GM21786 (cell line): ENCODE measurements around the gene AP3S1.
"Not testable (repeated sequence)": the region's sequence is repeated elsewhere in the genome, so short reads cannot be mapped to it uniquely, and the experiment has no call there.

Experiments used
- ATAC-seq: cut with Tn5 transposase; IDR thresholded peaks from one replicate; pipeline ENCODE4 v1.9.1; 2021; ENCODE audit not compliant: unreplicated experiment

The AP3S1 gene

GRCh38 chr5:115841382-115842088, at the start of gene AP3S1, which contains the start of gene ATG12:
AP3S1 (plus strand) TSS chr5:115841935; CDS start chr5:115842038, 103 bp downstream.
ATG12 (minus strand) TSS chr5:115841565; CDS start chr5:115841552, 13 bp downstream.
- peak; percentile 75 for ATAC-seq

DNA sequence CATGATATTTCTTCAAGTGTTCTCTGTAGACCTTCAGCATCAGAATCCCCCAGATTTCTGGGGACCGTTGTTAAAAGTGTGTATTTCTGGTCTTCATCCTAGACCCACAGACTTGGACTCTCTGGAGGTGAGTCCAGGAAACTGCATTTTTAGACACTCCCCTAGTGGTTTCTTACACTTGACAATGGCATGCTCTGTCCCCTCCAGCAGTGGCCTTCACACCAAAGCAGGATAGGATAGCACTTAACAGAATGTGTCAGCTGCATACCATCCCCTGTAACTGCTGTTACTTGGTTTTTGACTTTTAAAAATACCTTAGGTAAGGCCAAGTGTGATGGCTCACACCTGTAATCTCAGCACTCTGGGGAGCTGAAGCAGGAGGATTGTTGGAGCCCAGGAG, 46.0 kb upstream of the AP3S1 start:
- ATAC-seq: no peak

GRCh38 chr5:115796656-115797055, 45.1 kb upstream of the AP3S1 start:
- ATAC-seq: no peak

DNA sequence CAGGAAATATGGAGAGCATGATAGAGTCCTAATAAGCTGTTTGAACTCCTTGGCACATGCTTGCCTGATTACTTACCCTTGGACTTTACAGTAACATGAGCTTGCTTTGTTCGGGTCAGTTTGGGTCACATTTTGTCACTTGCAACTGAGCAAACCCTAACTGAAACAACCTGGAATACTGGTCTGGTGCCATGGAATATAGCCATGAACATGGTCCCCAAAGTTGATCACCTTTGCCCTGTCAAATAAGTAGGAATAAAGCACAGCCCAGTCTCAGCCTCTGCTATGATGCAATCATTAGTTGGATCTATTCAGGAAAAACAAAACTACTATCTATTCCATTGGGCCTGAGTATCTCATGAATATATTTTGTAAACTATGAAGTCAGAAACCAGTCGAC, 43.5 kb upstream of the AP3S1 start:
- no peak for ATAC-seq

- no peak for ATAC-seq
Observed at GRCh38 chr5:115800108-115800507, 41.6 kb upstream of the AP3S1 start.

GRCh38 chr5:115801152-115801551, 40.6 kb upstream of the AP3S1 start:
- no peak for ATAC-seq

DNA sequence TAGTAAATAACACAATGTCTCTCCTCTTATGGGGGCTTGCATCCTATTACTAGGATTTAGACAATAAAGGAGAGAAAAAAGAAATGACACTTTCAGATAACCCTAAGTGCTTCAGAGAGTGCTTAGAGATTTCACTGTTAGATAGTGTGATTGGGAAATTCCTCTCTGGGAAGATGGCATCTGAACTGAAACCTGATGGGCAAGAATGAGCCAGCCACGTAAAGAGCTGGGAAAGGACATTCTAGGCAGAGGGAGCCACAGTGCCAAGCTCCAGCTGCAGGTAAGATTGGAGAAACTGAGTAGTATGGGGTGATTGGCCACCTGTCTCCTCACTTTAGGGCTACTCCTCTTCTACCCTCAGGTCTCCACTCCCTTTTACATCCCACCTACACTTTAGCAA, 39.8 kb upstream of the AP3S1 start:
- no peak for ATAC-seq

DNA sequence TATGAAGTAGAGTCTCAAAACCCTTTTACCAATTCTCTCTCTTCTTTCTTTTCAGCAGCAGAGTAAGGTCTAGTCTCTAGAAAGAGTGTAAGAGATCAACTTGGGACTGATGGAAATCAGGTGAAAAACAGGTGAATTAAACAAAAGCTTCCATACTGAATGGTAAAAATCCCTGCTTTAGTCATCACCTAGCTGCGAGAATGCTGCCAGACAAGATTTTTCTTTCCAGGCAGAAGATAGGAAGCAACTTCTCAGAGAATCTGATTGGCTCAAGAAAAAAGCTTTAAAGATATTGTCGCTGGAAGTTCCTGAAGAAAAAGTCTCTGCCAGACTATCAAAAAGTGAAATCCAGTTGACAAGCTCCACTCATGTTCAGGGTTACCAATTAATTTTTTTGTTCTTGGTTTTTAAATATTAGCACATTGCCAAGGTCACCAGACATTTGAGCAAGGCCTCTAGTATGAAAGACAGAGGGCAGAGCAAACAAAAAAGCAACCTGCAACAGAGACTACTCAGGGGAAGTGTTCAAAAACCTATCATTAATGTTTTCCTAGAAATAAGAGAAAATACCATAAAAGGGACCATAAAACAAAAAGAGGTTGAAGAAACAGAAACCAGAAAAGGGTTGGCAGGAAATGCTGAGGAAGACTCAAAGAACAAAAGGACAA, 34.6 kb upstream of the AP3S1 start:
- ATAC-seq: no peak

- no peak for ATAC-seq
Observed at GRCh38 chr5:115807654-115808052, 34.1 kb upstream of the AP3S1 start.

GRCh38 chr5:115808066-115808465, 33.7 kb upstream of the AP3S1 start:
- ATAC-seq: not testable (repeated sequence)

DNA sequence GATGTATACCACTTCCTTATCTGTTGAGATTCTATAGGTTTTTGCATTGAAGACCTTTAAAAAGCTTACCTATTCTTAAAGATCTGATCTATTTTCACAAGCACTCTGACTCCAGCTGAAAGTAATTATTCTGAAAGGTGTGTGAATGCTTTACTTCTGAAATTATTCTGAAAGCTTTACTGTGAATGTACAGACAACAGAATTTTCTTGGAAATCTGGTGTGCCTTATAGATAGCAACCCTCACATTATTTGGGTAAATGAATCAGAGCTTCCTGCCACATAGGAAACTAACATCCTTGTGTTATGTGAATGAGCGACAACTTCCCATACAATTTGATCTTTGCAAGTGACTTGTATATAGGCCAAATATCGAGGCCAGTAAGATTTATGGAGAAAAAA, 31.8 kb upstream of the AP3S1 start:
- no peak for ATAC-seq

GRCh38 chr5:115810761-115811160, 31.0 kb upstream of the AP3S1 start:
- ATAC-seq: no peak

GRCh38 chr5:115811406-115811805, 30.3 kb upstream of the AP3S1 start:
- ATAC-seq: no peak

DNA sequence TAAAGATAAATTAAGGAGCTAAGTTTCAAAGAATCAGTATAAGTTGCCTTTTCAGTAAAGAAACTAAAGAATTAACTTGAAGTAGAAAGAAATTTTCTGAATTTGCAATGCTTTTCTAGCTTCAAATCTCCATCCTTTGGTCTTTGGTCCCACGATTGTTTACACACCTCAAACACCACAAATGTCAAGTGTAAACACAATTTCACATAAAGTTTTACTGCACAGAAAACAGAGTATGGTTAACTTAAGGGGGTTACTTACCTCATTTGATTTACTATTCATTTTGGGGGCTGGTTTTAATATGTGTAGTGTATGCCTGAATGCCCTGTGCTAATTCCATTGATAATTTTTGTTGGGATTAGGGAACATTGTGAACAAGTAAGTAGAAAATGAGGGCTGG, 29.4 kb upstream of the AP3S1 start:
- no peak for ATAC-seq

- no peak for ATAC-seq
Observed at GRCh38 chr5:115813719-115814118, 28.0 kb upstream of the AP3S1 start.

DNA sequence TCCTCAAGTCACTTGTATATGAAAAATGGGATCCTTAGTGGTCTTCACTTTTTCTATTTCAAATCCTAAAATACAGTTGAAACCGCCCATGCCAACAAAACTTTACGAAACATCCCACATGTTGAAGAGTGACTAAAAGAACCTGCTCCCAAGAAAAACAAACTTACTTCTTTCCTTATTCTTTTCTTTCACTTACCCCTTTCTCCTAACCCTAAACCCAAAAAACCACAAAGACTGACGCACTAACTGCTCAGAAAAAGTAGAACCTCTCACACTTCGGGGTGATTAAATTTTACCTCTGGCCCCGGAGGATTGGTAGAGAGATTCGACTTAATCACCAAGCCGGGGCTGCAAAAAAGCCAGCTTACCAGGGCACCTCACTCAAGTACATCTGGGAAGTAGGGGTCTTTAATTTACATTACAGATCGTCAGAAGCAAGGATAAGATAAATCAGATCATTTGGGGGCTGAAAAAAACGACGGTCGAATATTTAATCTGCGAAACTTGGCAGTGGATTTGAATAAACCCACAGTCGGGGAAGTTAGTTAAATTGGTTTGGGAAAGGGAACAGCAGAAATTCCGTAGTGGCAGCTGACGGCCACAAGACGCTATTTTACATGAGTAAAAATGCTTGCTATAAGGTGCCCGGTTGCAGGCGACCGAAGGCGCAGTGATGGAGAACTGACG, 26.6 kb upstream of the AP3S1 start:
- no peak for ATAC-seq

DNA sequence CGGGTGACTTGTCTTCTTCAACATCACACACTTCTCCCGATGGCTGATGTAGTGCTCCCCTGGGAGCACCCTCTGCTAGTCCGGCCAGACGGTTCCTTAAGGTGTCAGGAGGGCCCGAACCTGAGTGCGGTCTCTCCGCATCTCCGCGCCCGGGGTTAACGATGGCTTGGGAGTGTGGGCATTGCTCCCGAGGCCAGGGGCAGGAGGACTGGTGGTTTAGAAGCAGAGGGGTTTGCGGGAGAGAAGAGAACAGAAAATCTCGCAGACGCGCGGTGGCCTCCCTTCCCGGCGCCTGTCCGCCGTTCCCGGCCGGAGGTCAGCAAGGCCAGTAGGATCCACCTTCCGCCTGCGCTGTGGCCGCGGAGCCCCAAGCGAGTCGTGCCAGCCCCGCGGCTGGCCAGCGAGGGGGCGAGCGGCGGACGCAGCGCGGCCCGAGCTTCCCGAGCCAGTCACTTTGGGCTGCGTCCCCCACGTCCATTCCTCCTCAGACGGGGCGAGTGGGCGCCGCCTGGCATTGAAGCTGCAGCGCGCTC, 26.0 kb upstream of the AP3S1 start:
- no peak for ATAC-seq

DNA sequence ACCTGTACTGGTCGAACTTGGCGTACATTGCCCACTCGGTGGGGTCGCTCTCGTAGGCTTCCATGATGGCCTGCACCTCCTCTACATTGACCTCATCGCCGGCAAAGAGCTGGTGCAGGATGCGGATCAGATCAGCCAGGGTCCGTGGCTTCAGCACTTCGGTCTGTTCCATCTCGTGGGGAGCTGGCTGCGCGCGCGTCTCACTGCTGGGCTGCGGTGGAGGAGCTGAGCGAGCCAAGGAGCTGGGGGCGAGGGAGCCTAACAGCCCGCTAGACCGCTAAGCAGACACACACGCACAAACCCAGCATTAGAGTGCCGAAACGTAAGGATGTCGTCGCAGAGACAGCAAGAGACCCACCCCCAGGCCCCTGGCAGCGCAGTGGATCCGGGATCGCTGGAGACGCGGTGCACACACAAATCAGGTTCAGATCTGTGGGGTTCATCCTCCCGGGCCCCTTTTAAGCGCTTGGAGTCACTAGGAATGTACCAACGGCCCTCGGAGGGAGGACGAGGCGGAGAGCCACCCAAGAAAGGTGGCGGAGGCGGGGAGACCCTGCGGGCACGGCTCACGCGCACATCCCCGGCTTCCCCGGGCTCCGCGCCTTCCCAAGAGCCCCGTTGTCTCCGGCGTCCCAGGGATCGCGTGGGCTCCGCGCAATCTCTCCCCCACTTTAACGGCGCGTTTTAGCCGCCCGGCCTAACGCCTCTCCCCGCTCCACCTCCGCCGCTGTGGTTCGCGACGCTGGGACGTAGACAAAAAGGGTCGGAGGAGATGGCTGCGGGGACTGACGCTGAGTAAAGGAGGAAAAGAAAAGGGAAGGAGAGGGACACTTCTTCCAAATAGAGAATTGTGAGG, 25.3 kb upstream of the AP3S1 start, which contains the start of gene CDO1:
Gene CDO1, minus strand, starts transcription at position 434 of the 856 bp plus-strand sequence. Its CDS starts 262 bp downstream, at position 172.
- ATAC-seq: no peak

DNA sequence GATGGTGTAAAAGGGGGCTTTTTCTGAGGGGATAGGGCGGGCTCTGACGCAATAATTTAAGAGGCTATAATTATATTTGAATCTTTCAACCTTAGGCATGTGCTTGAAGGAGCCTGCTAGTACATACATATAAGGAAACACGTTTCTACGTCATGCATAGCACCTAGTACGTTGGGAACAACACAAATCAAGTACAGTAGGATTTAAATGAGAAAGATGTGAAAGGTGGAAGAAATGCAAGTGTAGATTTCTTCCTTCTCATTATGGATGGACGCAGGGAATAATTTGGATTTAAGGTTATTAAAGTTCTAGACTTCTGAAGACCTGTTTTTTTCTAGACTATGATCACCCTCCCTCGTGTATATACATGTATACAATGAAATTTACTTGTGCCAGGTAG, 24.3 kb upstream of the AP3S1 start:
- ATAC-seq: no peak

- ATAC-seq: no peak
Observed at GRCh38 chr5:115818821-115819220, 22.9 kb upstream of the AP3S1 start.

GRCh38 chr5:115820846-115821245, 20.9 kb upstream of the AP3S1 start:
- ATAC-seq: no peak
